HG03103 (cell line): ENCODE results near the gene ZNF618.

ENCODE experiments used
- ATAC-seq: cut with Tn5 transposase; IDR thresholded peaks from one replicate; pipeline ENCODE4 v1.9.1; 2021; ENCODE audit warnings: low read depth; ENCODE audit not compliant: unreplicated experiment

Gene ZNF618

DNA sequence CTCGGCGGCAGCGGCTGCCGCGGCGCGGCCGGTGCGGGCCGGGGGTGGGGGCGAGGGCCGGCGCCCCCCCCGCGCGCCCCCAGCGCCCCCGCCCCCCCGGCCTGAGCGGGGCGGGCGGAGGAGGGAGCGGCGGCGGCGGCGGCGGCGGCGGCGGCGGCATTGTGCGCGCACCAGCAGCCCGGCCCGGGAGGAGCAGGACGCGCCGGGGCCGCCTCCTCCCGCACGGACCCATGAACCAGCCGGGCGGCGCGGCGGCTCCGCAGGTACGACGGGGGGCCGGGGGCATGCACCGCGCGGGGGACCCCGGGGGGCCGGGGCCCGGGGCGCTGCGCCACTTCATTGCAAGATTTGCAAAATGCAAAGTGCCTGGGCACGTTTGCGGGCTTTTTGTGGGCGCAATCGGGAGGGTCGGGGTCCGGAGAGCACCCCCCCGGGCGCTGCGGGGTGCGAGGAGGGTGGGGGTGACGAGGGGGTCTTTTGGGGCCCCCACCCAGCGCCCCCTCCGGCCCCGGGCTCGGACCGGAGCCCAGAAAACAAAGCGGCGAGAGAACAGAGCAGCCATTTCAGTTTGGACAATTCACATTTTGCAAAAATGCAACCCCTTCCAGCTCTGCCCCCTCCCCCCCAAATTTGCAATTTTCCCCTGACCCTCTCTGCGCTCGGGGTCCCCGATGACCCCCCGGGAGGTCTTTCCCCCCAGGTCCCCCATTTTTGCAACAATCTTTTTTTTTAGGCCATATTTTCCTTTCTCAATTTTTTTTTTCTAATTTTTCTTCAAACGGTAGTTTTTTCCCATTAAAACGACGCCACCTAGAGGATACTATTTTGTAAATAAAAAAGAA, at the start of gene ZNF618:
Gene ZNF618 (plus strand): TSS at position 159 of the 842 bp plus-strand sequence. CDS start 72 bp downstream, at position 231.
- no peak for ATAC-seq

DNA sequence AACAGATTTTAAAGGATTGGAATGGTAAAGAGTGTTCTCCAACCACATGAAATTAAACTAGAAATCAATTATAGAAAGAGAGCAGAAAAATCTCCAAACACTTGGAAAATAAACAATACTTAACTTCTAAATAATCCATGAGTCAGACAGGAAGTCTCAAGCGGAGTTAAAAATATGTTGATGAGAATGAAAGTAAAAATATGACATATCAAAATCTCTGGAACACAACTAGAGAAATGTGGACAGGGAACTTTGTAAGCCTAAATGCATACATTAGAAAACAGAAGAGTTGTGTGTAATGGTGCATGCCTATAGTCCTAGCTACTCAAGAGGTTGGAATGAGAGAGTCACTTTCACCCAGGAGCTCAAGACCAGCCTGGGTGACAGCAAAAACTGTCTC, 47.9 kb upstream of the ZNF618 start:
- no peak for ATAC-seq

DNA sequence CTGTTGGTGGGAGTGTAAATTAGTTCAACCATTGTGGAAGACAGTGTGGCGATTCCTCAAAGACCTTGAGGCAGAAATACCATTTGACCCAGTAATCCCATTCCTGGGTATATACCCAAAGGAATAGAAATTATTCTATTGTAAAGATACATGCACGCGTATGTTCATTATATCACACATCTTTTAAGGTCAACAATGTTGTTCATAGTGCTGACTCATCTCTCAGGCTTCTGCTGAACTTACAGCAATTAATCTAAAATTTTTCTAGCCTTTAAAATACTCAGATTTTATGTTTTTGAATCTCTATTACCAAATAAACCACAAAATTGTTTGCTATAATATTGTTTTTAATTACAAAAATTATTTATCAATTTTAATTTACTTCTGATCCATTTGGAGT, 38.8 kb upstream of the ZNF618 start:
- no peak for ATAC-seq

DNA sequence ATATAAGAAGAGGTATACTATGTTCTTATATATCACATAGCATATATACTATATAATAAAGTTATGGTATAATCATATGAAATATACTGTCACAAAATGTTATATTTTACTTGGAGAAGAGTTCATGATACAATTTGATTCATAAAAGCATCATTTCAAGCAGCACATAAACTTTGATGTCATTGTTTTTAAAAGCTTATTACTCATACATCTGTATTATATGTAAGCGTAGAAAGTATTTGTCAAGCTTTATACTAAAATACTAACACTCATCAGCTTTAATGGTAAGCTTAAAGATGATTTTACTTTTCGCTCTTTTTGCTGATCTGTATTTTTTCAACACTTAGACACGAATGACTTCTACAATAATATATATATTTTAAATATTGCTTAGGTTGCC, 34.0 kb upstream of the ZNF618 start:
- no peak for ATAC-seq

DNA sequence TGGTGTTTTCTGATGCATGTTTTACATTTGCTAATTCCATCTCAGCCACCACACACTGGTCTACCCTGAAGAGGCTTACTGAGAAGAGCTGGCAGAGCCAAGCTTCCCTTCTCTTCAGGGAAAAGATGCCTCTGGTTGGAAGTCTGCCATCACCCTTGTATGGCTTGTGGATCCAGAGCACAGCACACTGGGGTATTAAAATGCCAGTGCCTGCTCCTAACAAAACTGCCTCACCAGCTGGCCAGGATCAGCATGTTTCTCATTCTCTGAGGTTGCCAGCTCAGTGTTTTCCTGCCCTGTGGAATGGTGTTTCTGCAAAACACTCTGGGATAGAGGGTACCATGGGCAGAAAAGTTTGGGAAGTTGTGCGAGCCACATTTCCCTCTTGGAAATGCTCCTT, 31.6 kb upstream of the ZNF618 start:
- no peak for ATAC-seq

DNA sequence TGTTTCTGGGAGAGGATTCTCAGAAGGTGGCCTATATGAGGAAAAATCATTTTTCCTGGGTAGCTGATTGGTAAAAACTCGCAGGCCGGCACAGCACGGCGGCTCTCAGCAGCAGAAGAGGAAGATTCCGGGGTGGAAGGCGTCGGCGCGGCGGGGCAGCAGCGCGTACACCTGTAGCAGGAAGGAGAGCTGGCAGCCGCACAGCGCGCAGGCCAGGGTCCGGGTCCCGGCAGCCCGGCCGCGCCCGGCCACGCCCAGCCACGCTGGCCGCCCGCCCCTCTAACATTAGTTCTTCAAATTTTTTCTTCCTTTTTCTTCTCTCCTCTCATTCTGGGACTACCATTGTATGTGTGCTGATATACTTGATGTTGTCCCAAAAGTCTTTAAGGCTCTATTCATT, 24.8 kb upstream of the ZNF618 start:
- ATAC-seq: no peak

DNA sequence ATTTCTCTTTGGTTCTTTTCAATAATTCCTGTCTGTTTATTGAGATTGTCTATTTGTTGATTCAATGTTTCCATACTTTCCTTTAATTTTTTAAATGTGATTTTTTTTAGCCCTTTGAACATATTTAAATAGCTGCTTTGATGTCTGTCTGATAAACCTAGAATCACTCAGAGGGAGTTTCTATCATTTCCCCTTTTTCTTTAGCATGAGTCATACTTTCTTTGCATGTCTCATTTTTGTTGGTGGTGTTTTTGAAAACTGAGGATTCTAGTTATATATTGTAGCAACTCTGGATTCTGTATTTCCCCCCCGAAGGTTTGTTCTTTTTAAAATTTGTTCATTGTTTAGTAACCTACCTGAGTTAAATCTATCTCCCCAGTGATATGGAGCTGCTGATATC, 24.2 kb upstream of the ZNF618 start:
- ATAC-seq: no peak

DNA sequence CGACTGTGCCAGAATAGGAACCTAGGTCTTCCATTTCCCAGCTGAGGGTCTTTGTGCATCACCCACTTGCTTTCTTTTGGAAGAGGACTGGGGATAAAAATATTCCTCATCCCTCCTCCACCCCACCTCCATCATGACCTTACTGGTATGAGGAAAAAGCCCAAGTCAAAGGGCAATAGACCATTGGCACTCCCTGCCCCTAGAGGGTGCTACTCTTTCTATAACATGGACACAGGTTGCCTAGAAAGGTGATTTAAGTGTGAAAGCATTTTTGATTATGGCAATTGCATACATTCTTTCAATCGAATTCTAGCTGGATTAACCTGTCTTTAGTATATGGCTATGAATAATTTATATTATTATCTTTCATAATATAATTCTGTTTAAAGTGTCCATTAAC, 22.8 kb upstream of the ZNF618 start:
- no peak for ATAC-seq

DNA sequence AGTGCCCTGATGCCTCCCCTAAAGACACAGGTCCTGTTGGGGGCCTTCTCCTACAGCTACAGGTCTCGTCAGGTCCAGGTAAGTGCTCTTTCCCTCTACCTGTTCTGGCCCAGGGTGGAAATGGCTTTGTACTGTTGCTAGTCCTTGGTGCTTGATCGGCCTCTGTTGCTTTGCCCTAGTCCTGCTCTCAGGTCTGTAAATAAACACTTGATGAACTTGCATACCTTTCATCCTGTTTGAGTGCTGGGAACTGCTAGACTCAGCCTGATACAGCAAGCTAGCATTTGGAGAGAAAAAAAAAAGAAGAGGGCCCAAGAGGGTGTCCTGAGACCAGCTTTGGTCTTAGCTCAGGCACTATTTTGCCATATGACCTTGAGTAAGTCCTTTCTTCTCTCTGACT, 21.8 kb upstream of the ZNF618 start:
- ATAC-seq: no peak

- no peak for ATAC-seq
Observed at GRCh38 chr9:113857875-113858274, 18.2 kb upstream of the ZNF618 start.

DNA sequence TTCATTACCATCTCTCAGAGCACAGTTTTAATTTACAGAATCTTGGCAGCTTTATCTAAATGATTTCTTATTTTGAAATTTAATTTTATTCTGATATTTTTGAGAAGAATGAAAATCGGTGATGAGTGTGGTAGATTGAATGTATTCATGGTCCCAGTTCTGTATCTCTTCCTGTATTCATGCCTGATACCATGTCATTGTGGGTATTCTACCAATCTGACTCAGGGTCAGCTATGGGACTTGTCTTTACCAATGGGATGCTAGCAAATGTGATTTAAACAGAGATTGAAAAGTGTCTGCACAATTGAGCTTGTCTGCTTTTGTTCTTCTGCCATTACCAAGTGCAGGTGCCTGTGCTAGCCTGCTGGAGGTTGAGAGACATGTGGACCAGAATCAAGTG, 17.8 kb upstream of the ZNF618 start:
- no peak for ATAC-seq

- ATAC-seq: no peak
Observed at GRCh38 chr9:113863345-113863744, 12.8 kb upstream of the ZNF618 start.

GRCh38 chr9:113868501-113868900, 7.6 kb upstream of the ZNF618 start:
- no peak for ATAC-seq

GRCh38 chr9:113872485-113873143, 3.5 kb upstream of the ZNF618 start:
- no peak for ATAC-seq

- ATAC-seq: no peak
Observed at GRCh38 chr9:113873446-113873845, 2.7 kb upstream of the ZNF618 start.

- ATAC-seq: no peak
Observed at GRCh38 chr9:113873926-113874325, 2.2 kb upstream of the ZNF618 start.

DNA sequence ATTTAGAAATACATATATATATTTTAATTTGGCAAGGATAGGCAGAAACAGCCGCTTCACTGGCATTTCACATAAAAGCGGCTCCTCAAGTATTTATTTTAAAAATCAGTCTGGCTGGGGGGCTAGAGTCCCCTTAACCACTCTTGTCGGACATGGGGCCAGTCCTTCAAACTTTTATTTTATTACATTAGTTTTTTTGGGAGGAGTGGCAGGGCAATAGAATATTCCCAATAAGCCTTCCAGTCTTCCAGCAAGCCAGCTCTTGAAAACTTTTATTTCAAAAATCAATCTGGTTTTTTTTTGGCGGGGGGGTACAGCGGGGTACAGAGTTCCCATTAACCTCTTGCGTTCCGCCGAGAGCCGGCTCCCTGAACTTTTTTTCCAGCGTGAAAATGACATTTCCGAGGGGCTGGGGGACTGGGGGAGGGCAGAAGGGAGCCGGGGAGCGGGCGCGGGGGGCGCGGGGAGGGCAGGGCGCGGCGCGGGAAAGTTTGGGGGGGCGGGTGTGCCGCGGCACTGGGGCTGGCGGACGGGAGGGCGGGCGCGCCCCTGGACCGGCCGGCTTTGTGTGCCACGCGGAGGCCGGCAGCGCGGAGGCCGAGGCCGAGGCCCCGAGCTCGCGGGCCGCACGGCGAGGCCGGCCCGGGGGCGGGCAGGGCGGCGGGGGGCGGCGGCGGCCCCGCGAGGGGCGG, 504 bp upstream of the ZNF618 start:
- ATAC-seq: no peak

GRCh38 chr9:113876993-113877368, 872 bp downstream of the ZNF618 start:
- ATAC-seq: no peak

GRCh38 chr9:113879318-113879717, 3.2 kb downstream of the ZNF618 start:
- ATAC-seq: no peak

- ATAC-seq: no peak
Observed at GRCh38 chr9:113879911-113880310, 3.8 kb downstream of the ZNF618 start.

DNA sequence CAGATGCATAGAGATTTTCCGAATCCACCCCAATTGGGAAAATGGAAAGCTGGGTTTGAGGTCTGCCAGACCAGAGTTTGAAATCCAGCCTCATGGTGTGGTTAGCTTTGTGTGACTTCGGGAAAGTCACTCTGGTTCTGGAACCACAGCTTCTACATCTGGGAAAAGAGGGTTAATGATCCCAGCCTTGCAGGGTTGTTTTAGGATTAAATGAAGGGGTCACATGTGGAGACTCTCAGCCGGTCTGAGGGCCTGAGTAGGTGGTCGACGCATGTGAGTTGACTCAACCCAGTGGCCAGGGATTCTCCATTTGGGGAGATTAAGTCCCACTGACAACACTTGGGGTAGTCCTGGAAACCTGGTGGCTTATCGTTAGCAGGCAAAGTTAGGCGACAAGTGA, 6.1 kb downstream of the ZNF618 start:
- ATAC-seq: no peak
